Spleen (tissue), 7 donors: ENCODE measurements around the gene DUSP3.

Experiments
- CTCF ChIP-seq, 11 experiments: fragments of 200-600 bp in 7 of 11; fragments of 450-650 bp in 4 of 11; sonication (generic) in 4 of 11; IDR thresholded peaks in 8 of 11; conservative IDR thresholded peaks in 3 of 11; 1 replicate in 7 of 11; 2 replicates in 4 of 11; pipeline versions ENCODE4 v1.4.0 to v1.8.0; 2016 to 2021; ENCODE audit warnings: antibody characterized with exemption in 11 of 11, inconsistent platforms in 4 of 11, mild to moderate bottlenecking in 1 of 11
- POLR2AphosphoS5 ChIP-seq, 3 donors: sonication (generic); formaldehyde crosslinking; IDR thresholded peaks; one replicate each; pipeline ENCODE4 v1.5.1; 2017; ENCODE audit warnings: antibody characterized with exemption in 3 of 3
- donor health status: DM: no; HTN: no; CAD: no; lungs with moderate emphysema.
- donor health status: DM: no; HTN: no; CAD: no.
- donor health status: DM: no; HTN: no; CAD: no.

GRCh38 chr17:43734376-43734775 lies 44.4 kb downstream of the DUSP3 start:
- TF ChIP-seq CTCF (IDR thresholded peaks at IDR 0.05 in 8 of 11, conservative IDR thresholded peaks at IDR 0.05 in 3 of 11) (no peak), POLR2AphosphoS5 (IDR thresholded peaks at IDR 0.05) (no peak)
